GM12865 (cell line): ENCODE results near the gene FCAR.
"Not testable (repeated sequence)": the region's sequence is repeated elsewhere in the genome, so short reads cannot be mapped to it uniquely, and the experiment has no call there.

ENCODE experiments used
- DNase-seq: peaks from one replicate; pipeline ENCODE4 v3.0.0; 2010; ENCODE audit warnings: low read depth
- H3K4me3 ChIP-seq: 2 replicates; pipeline ENCODE4 v1.5.1; 2011; ENCODE audit warnings: mild to moderate bottlenecking, low read depth, low read length, control low read depth
- CTCF ChIP-seq: IDR thresholded peaks from 2 replicates; pipeline ENCODE4 v1.5.1; 2011; ENCODE audit warnings: low read length, control low read depth, low read depth, inconsistent platforms; ENCODE audit not compliant: insufficient read depth; ENCODE audit errors: missing control alignments

Gene FCAR

GRCh38 chr19:54873990-54874389, at the start of gene FCAR:
Gene FCAR (plus strand): TSS chr19:54874235. CDS start chr19:54874290, 55 bp downstream.
- DNase-seq = no peak
- no peak within 1 kb of the TSS for H3K4me3 ChIP-seq
- TF ChIP-seq CTCF = no peak

- DNase-seq, H3K4me3 ChIP-seq: not testable (repeated sequence)
Observed at GRCh38 chr19:54824416-54824815, 49.6 kb upstream of the FCAR start.

- DNase-seq, H3K4me3 ChIP-seq: not testable (repeated sequence)
Observed at GRCh38 chr19:54825326-54825725, 48.7 kb upstream of the FCAR start.

DNA sequence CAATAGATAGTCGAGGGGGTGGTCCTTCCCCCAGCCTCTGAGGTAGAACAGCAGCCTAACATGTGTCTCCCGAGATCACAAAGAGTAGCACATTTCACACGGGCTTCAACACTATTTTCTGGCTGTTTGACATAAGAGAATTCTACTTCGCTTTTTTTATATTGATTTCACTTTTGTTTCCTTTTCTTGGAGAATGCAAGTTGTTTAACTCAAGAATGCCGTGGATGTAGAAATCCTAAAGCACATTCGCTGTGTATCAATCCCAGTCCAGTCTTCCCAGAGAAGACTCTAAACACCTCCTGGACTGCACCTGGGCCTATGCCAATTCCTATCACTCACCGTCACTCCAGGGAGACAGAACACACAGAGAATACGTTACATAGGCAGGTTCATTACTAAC, 46.0 kb upstream of the FCAR start:
- H3K4me3 ChIP-seq, DNase-seq: not testable (repeated sequence)

- H3K4me3 ChIP-seq, DNase-seq: not testable (repeated sequence)
Observed at GRCh38 chr19:54832496-54832895, 41.5 kb upstream of the FCAR start, which contains the start of gene KIR2DS4. Gene KIR2DS4 (plus strand): TSS chr19:54832676.

DNA sequence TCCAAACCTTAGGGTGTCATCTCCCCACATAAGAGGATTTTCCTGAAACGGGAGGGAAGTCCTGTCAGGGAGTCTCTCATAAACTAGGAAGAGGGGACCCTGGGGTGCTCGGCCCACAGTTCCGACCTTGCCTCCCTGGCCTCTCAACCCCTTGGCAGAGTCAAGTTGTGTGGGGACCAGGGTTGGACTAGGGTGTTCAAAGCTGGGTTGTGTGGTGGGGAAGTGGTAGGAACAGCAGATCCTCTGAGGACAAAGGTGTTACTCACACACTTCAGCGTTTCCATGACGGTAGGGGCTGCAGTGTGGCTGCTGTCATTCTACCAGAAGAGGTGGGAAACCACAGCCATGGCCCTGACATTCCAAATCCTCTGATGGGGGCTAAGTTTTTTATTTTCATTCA, 38.9 kb upstream of the FCAR start:
- DNase-seq = not testable (repeated sequence)

DNA sequence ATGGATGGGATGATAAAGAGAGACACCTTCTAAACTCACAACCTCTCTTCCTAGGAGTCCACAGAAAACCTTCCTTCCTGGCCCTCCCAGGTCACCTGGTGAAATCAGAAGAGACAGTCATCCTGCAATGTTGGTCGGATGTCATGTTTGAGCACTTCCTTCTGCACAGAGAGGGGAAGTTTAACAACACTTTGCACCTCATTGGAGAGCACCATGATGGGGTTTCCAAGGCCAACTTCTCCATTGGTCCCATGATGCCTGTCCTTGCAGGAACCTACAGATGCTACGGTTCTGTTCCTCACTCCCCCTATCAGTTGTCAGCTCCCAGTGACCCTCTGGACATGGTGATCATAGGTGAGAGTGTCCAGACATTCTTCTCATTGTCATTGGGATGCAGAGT, 36.5 kb upstream of the FCAR start:
- not testable (repeated sequence) for DNase-seq, H3K4me3 ChIP-seq

More for the DNA sequence above, 38.9 kb upstream of the FCAR start:
- not testable (repeated sequence) for H3K4me3 ChIP-seq

DNA sequence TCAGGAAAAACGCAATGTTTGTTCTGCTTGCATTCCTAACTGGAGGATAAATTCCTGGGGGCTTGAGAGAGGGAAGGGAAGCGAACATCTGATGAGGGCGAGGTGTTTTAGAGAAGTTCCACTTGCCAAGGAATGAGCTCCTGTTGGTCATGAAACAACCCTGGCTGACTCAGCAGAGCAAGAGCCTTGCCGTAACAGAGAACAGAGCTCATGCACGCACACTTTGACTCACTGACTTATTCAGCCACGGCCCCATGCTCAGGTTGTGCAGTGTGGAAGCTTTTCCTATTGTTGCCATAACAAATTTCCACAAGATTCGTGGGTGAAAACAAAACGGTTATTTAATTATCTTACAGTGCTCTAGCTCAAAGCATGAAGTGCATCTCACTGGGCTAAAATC, 30.9 kb upstream of the FCAR start:
- not testable (repeated sequence) for H3K4me3 ChIP-seq, DNase-seq

DNA sequence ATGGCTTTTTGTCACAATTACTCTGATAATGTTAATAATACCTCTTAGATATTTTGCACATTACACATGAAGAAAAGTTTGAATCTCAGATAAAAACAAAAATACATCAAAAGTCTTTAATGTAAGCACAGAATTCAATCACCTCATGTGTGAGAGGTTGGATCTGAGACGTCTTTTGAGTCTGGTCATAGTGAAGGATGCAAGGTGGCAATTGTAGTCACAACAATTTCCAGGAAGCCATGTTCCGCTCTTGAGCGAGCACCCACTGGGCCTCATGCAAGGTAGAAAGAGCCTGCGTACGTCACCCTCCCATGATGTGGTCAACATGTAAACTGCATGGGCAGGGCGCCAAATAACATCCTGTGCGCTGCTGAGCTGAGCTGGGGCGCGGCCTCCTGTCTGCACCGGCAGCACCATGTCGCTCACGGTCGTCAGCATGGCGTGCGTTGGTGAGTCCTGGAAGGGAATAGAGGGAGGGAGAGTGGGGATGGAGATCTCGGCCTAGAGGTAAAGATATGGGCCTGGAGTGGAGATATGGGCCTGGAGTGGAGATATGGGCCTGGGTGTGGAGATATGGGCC, 23.9 kb upstream of the FCAR start, which contains the start of gene KIR3DL2:
TSS of gene KIR3DL2 (plus strand) at position 383 of the 580 bp plus-strand sequence. CDS start at position 416, 33 bp downstream.
- not testable (repeated sequence) for H3K4me3 ChIP-seq, DNase-seq

- no peak for TF ChIP-seq CTCF
- H3K4me3 ChIP-seq = no peak overlapping the region
- no peak for DNase-seq
Observed at GRCh38 chr19:54850930-54851329, 23.1 kb upstream of the FCAR start.

DNA sequence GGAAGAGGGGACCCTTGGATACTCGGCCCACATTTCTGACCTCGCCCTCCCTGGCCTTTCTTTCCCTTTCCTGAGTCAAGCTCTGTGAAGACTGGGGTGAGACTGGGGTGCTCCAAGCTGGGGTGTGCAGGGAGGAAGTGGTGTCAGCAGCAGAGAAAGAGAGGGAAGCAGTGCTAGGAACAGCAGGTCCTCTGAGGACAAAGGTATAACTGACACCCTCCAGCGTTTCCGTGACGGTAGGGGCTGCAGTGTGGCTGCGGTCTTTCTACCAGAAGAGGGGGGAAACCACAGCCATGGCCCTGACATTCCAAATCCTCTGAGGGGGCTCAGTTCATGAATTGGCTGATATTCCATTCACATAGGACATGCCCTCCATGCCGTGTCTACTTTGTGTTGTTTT, 22.7 kb upstream of the FCAR start:
- H3K4me3 ChIP-seq = no peak overlapping the region
- DNase-seq = no peak
- no peak for TF ChIP-seq CTCF

GRCh38 chr19:54855241-54855640, 18.8 kb upstream of the FCAR start:
- H3K4me3 ChIP-seq, DNase-seq: not testable (repeated sequence)

GRCh38 chr19:54858476-54858875, 15.6 kb upstream of the FCAR start:
- DNase-seq = not testable (repeated sequence)

GRCh38 chr19:54859421-54859820, 14.6 kb upstream of the FCAR start:
- H3K4me3 ChIP-seq, DNase-seq: not testable (repeated sequence)

More at GRCh38 chr19:54858476-54858875, 15.6 kb upstream of the FCAR start:
- H3K4me3 ChIP-seq = not testable (repeated sequence)

DNA sequence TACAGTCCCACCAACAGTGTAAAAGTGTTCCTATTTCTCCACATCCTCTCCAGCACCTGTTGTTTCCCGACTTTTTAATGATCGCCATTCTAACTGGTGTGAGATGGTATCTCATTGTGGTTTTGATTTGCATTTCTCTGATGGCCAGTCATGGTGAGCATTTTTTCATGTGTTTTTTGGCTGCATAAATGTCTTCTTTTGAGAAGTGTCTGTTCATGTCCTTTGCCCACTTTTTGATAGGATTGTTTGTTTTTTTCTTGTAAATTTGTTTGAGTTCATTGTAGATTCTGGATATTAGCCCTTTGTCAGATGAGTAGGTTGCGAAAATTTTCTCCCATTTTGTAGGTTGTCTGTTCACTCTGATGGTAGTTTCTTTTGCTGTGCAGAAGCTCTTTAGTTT, 10.6 kb upstream of the FCAR start:
- DNase-seq, H3K4me3 ChIP-seq: not testable (repeated sequence)
